Activated naive CD8-positive, alpha-beta T cell (primary cell): ENCODE measurements around the gene CDH1.

Experiments
- H3K27ac Mint-ChIP-seq: one replicate; pipeline ENCODE4 v1.8.0; 2021; ENCODE audit warnings: mixed read lengths
- H3K27me3 Mint-ChIP-seq: one replicate; pipeline ENCODE4 v1.8.0; 2021; ENCODE audit warnings: mixed read lengths
- H3K36me3 Mint-ChIP-seq: one replicate; pipeline ENCODE4 v1.8.0; 2021; ENCODE audit warnings: mixed read lengths
- H3K4me1 Mint-ChIP-seq: one replicate; pipeline ENCODE4 v1.8.0; 2021; ENCODE audit warnings: low read depth, mixed read lengths
- H3K4me3 Mint-ChIP-seq: one replicate; pipeline ENCODE4 v1.8.0; 2021; ENCODE audit warnings: mild to moderate bottlenecking, mixed read lengths
- H3K9me3 Mint-ChIP-seq: one replicate; pipeline ENCODE4 v1.8.0; 2021; ENCODE audit warnings: low read depth, mixed read lengths

The CDH1 gene

DNA sequence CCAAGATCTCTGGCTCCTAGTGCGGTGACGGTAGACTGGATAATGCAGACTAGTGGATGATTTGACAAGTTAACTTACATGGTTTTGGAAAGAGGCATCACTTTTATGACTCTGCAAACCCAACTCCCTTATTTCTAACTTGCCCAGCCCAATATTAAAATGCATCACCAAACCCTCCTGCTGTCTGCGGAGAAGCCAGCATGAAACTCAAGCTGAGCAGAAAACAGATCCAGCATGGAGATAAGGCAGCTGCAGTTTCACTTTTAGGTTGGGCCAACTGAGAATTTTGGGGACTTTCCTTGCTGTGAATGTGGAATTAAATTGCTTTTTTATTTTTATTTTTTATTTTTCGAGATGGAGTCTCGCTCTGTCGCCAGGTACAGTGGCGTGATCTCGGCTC, 27.8 kb downstream of the CDH1 start:
- Mint-ChIP-seq H3K9me3 (no peaks in the 10 kb centered on the region), H3K27ac (peak overlapping the region; percentile 66), H3K36me3 (no peaks in the 10 kb centered on the region), H3K4me3 (peak overlapping the region; percentile 32), H3K27me3 (peaks cover 2% of the 10 kb centered on the region), H3K4me1 (peaks cover 20% of the 10 kb centered on the region)

DNA sequence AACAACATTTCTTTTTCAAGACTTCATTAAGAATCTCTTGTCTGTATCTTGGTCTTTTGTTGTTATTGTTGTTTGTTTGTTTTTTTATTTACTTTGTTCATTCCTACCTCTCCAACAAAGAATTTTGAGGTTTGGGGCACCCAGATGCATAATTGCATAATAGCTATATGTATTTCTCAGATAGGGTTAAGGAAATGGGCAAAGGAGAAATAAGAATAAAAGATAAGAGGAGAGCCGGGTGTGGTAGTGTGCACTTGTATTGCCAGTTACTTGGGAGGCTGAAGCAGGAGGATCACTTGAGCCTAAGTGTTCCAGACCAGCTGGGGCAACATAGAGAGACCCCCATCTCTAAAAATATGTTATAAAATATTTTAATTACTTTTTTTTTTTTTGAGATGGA, 30.5 kb downstream of the CDH1 start:
- Mint-ChIP-seq H3K9me3 (no peaks in the 10 kb centered on the region), H3K4me3 (no peak overlapping the region), H3K4me1 (peaks cover 10% of the 10 kb centered on the region), H3K36me3 (no peaks in the 10 kb centered on the region), H3K27me3 (no peaks in the 10 kb centered on the region), H3K27ac (no peak overlapping the region)

DNA sequence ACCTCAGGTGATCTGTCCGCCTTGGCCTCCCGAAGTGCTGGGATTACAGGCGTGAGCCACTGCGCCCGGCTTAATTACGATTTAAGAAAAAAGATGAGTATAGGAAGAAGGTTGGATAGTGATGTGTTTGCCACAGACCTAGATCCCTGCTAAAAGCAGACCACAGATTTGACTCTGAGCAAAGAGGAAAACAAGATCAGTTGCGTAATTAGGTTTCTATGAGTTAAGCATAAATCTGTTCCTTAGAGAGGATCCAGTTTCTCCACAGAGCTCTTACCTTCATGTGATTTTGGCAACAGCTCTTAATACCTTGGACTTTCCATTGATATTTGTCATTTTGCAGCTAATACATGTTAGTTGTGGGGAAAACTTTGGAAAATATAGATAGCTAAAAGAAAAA, 31.1 kb downstream of the CDH1 start:
- Mint-ChIP-seq H3K27ac (no peak overlapping the region), H3K36me3 (no peaks in the 10 kb centered on the region), H3K27me3 (no peaks in the 10 kb centered on the region), H3K4me3 (no peak overlapping the region), H3K9me3 (no peaks in the 10 kb centered on the region), H3K4me1 (peaks cover 10% of the 10 kb centered on the region)

DNA sequence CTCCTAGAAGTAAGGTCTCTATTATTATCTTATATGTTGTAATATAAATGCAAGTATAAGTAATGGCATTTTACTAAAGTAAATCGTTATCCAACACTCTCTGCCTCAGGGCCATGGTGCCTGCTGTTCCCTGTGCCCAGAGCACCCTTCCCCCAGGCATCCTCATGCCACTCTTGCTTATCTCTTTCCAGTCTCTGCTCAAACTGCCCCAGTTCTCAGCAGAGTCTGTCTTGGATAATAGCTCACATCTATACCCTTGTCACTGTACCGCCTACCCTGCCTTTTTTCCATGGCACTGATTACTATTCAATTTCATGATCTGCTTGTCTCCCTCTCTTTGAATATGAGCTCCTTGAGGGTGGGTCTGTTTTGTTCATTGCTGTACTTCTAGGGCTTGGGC, 31.7 kb downstream of the CDH1 start:
- Mint-ChIP-seq H3K4me1 (peaks cover 10% of the 10 kb centered on the region), H3K27me3 (no peaks in the 10 kb centered on the region), H3K4me3 (no peak overlapping the region), H3K27ac (no peak overlapping the region), H3K36me3 (no peaks in the 10 kb centered on the region), H3K9me3 (no peaks in the 10 kb centered on the region)

DNA sequence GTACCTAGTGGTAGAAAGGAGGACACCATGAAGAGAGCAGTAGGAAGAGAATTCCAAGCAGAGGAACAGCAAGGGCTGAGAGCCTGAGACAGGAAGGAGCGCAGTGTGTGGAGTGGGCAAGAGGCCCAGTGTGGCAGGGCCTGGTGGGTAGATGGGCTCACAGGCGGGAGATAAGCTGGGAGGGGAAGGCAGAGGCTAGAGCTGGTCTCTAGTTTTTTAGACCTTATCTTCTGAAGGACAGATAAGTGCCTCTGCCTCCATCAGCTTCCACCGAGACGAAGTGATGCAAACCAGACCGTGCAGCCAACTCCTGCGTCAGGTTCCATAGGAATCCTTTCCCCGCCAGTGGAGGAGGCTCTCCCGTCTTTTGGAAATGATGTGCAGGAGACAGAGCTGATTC, 33.6 kb downstream of the CDH1 start:
- H3K27ac Mint-ChIP-seq = no peak overlapping the region
- H3K36me3 Mint-ChIP-seq = no peaks in the 10 kb centered on the region
- no peaks in the 10 kb centered on the region for H3K9me3 Mint-ChIP-seq
- H3K4me3 Mint-ChIP-seq = no peak overlapping the region
- no peaks in the 10 kb centered on the region for H3K27me3 Mint-ChIP-seq
- H3K4me1 Mint-ChIP-seq = peaks cover under 1% of the 10 kb centered on the region

DNA sequence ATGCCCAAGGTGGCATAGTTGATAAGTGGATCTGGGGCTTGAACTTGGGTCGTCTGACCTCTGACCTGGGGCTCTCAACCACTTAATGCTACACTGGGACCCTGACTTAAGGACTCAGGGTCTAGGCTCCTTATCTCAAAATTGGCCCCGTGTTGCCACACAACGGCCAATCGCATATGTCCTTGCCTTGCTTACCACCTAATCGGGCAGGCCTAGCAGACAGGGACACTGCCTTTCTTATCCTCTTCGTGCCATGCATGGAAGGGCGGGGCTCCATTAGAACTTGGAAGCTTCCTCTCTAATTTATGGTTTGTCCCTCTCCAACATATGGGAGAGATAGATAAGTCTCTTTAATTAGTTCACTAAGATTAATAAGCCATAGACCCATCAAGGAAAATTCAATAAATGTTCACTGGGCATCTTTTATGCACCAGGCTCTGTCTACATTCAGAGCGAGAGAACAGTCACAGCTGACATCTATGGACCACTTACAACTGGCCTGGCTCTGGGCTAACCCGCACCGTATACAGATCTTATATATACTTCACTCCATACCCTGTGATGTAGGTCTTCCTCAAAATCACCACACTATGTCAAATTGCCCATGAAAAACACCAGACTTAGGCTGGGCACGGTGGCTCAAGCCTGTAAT, 35.1 kb downstream of the CDH1 start:
- H3K4me1 Mint-ChIP-seq = peaks cover 7% of the 10 kb centered on the region
- no peak overlapping the region for H3K27ac Mint-ChIP-seq
- no peaks in the 10 kb centered on the region for H3K9me3 Mint-ChIP-seq
- no peaks in the 10 kb centered on the region for H3K27me3 Mint-ChIP-seq
- no peaks in the 10 kb centered on the region for H3K36me3 Mint-ChIP-seq
- no peak overlapping the region for H3K4me3 Mint-ChIP-seq

DNA sequence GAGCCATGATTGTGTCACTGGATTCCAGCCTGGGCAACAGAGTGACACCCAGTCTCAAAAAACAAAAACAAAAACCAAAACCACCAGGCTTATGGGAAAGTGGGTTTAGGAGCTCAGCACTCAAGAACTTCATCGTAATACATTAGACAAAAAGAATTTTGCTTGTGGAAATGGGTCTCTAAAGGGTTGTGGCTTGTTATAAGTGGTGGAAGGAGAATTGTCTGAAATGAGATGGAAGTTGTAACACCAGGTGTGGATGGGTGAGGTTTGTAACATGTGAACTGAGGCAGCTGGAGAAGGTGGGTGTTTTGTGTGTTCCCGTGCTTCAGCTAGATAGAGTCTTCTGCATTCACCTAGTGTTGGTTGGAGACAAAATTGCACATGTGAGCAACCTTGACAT, 35.8 kb downstream of the CDH1 start:
- Mint-ChIP-seq H3K27ac (no peak overlapping the region), H3K4me1 (peaks cover 7% of the 10 kb centered on the region)

DNA sequence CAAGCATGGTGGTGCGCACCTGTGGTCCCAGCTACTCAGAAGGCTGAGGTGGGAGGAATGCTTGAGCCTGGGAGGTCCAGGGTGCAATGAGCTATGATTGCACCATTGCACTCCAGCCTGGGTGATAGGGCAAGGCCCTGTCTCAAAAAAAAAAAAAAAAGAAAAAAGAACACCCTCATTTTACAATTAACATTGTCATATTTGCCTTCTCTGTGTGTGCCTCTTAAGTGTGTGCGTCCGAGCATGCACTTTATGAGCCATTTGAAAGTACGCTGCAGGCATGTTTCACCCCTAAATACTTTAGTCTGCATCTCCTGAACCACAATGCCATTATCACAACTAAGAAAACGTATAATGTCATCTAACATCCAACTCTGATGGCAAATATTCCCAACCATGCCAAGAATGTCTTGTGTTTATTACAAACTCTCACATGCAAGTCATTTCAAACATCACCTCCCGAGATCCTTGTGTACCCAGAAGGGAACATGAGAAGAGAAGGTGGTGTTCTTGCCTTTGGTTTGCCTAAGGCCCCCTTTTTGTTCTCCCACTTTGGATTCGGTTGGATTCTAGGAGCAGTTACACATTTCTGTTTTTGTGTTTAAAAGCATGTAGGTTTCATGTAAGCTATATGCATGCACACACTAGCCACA, 38.0 kb downstream of the CDH1 start:
- H3K36me3 Mint-ChIP-seq = no peaks in the 10 kb centered on the region
- no peaks in the 10 kb centered on the region for H3K9me3 Mint-ChIP-seq
- no peak overlapping the region for H3K4me3 Mint-ChIP-seq
- H3K27ac Mint-ChIP-seq = no peak overlapping the region
- peaks cover 7% of the 10 kb centered on the region for H3K4me1 Mint-ChIP-seq
- H3K27me3 Mint-ChIP-seq = no peaks in the 10 kb centered on the region

More for the DNA sequence above, 35.8 kb downstream of the CDH1 start:
- Mint-ChIP-seq H3K4me3 (no peak overlapping the region), H3K36me3 (no peaks in the 10 kb centered on the region), H3K27me3 (no peaks in the 10 kb centered on the region), H3K9me3 (no peaks in the 10 kb centered on the region)

DNA sequence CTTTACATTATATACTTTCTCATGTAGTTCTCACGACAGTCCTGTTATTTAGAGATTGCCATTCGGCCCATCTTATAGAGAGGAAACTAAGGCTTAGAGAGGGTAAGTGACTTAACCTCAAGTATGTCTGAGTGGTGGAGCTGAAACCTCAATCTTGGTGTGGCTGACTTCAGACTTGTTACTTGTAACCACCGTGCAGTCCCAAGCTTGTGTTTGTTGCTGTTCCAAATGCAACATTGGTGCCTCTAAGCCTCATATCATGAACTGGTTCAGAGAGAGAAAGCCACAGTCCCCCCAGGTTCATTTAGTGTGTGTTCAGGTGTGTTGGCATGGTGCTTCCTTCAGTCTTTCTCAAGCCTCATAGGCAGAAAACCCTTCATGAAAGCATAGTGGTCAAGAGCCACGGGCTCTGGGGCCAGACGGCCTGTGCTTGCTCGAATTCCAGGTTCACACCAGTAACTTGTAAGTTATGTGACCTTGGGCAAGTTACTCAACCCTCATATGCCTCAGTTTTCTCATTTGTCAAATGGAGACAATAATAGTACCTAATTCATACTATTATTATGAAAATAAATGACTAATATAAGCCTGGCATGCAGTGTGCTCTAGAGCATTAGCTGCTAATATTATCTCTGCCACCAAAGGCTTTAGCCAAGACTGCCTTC, 39.9 kb downstream of the CDH1 start:
- H3K4me1 Mint-ChIP-seq = peaks cover 7% of the 10 kb centered on the region
- peak overlapping the region; percentile 43 for H3K27ac Mint-ChIP-seq
- H3K36me3 Mint-ChIP-seq = no peaks in the 10 kb centered on the region
- no peaks in the 10 kb centered on the region for H3K9me3 Mint-ChIP-seq
- H3K27me3 Mint-ChIP-seq = no peaks in the 10 kb centered on the region
- H3K4me3 Mint-ChIP-seq = no peak overlapping the region

DNA sequence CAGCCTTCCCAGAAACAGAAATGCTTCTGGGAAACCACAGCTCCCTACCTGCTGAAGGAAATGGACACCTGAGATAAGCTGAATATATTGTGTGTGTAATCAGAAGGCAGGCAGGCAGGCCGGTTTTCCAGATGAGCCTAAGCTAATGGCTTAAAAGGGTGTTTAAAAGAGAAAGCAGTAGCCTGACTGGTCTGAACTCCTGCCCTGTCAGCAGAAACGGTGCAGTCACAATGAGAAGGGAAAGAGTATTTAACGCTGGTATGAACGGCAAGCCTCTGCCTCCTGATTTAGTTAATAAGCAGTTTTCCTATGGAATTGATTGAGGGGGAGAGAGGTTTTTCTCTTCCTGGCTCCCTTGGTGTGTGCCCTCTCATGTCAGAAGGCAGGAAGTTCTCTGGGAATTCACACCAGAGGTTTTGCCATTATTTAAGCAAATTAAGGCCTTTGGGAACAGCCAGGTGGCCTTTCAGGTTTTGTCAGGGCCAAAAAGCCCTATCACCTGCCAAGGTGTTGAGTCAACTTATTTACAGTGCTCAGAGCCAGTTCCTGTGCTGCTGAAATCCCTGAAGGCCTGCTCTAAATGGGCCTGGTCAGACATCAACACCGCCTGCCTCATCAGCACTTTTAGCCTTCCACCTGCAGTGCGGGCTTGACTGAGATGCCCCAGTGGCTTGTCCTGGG, 41.6 kb downstream of the CDH1 start:
- Mint-ChIP-seq H3K9me3 (no peaks in the 10 kb centered on the region), H3K27ac (no peak overlapping the region), H3K36me3 (no peaks in the 10 kb centered on the region), H3K27me3 (no peaks in the 10 kb centered on the region), H3K4me1 (peaks cover 11% of the 10 kb centered on the region), H3K4me3 (no peak overlapping the region)

DNA sequence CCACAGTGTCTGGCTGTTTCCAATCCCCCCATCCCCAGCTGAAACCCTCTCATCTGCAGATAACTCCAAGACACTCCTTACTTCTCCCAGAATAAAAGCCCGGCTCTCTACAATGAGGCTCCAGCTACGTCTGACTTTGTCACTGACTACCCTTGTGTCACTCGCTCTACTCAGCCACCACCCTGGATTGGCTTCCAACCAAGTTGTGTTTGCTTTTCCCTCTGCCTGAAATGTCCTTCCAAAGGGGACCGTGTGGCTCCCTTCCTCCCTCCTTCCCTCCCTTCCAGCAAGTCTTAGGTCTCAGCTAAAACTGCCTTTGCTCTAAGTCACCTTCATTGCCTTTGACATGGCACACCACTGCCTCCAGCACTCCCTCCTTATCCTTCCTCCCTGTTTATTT, 42.8 kb downstream of the CDH1 start:
- no peaks in the 10 kb centered on the region for H3K27me3 Mint-ChIP-seq
- H3K4me1 Mint-ChIP-seq = peaks cover 11% of the 10 kb centered on the region
- H3K9me3 Mint-ChIP-seq = no peaks in the 10 kb centered on the region
- no peak overlapping the region for H3K27ac Mint-ChIP-seq
- H3K4me3 Mint-ChIP-seq = no peak overlapping the region
- no peaks in the 10 kb centered on the region for H3K36me3 Mint-ChIP-seq

DNA sequence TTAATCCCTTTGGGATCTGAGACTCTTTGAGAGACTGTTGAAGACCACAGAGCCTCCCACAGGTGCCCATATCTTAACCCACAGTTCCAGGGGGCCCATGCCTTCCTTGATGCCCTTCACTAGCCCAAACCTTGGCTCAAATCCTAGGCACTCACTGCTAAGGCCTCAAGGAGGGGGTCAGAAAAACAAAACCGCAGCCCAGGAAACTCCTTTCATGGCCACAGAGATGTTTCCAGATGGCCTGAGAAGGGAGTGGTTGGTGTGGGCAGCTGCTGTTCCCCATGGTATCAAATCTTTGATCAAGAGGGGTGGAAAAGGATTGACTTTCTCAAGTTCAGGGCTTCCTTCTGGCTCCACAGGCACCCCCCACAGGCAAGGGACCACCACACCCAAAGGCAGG, 44.7 kb downstream of the CDH1 start:
- no peak overlapping the region for H3K4me3 Mint-ChIP-seq

DNA sequence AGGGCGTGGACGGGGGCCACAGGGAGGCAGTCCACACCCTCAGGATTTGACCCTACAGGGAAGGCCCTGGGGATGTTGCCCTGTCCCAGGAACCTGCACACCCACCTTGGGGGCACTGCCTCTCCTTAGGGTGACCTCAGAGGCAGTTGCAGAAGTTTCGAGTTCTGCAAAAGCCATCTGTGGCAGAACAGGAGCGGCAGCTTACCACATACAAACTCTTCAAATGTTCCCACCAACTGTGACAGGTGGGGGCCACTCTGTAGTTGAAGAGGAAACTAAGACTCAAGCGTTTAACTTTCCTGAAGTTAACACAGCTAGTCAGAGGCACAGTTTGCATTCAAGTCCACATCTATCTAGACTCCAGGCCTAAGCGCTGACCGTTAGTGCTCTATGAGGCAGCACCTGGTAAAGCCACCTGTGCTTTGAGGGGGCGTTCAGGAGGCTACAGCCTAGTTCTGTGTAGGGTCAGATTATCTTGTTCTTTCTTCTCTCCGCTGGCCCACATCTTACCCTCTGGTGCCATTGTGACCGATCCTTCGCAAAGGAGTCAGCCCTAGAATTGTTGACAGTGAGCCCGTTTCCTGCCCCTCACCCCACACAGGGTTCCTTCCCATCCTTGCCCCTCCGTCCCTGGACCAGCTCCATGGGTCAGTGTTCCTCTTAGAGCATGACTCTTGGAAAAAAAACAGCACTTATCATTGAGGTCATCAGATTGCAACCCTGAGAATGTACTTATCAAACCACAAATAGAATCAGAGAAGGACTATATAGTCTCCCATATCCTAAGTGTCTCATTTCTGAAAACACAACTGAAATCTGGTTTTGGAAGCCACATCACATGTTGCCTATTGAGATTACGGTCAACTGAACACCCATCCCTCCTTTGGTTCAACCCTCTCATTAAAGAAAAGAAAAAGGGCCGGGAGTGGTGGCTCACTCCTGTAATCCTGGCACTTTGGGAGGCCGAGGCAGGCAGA, 45.4 kb downstream of the CDH1 start:
- Mint-ChIP-seq H3K36me3 (no peaks in the 10 kb centered on the region), H3K4me3 (no peak overlapping the region), H3K9me3 (no peaks in the 10 kb centered on the region), H3K27ac (no peak overlapping the region), H3K4me1 (peaks cover 4% of the 10 kb centered on the region), H3K27me3 (no peaks in the 10 kb centered on the region)

More for the DNA sequence above, 44.7 kb downstream of the CDH1 start:
- Mint-ChIP-seq H3K36me3 (no peaks in the 10 kb centered on the region), H3K27me3 (no peaks in the 10 kb centered on the region), H3K9me3 (no peaks in the 10 kb centered on the region), H3K27ac (no peak overlapping the region), H3K4me1 (peaks cover 8% of the 10 kb centered on the region)

DNA sequence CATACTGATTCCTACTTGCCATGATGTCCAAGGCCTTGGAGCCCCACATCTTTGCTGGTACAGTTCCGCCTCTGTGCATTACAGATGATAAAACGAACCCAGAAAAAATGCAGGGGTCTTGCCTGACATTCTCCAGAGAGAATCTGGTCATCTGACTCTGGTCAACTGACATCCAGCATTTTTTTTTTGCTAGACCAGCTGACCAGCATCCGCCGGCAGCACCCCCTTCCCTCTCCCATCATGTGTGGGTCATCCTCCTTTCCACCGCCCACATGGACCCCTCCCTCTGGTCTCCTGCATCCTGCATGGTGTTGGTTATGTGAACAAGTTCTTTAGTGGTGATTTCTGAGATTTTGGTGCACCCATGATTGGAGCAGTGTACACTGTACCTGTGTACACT, 47.1 kb downstream of the CDH1 start:
- Mint-ChIP-seq H3K9me3 (no peaks in the 10 kb centered on the region), H3K4me3 (no peak overlapping the region), H3K27me3 (no peaks in the 10 kb centered on the region), H3K36me3 (no peaks in the 10 kb centered on the region), H3K4me1 (peaks cover 4% of the 10 kb centered on the region), H3K27ac (no peak overlapping the region)
